ENCODE measurements around the gene RPS6KA4.
A peak's percentile ranks its signal among the peaks of the same experiment; 100 is the strongest.

Gene RPS6KA4

GRCh38 chr11:64385945-64386704 is 27.2 kb downstream of the RPS6KA4 start:
- no peak for TF ChIP-seq POLR2A (IDR thresholded peaks at IDR 0.05; ENCODE audit: low read length)
- DNase-seq = no peak

- TF ChIP-seq POLR2A (IDR thresholded peaks at IDR 0.05; ENCODE audit: low read length) (no peak), GATA1 (IDR thresholded peaks at IDR 0.05; ENCODE audit: low read depth, low read length) (no peak)
- DNase-seq = no peak
Observed at GRCh38 chr11:64387916-64388315, 29.0 kb downstream of the RPS6KA4 start.

GRCh38 chr11:64388894-64389293 is 29.9 kb downstream of the RPS6KA4 start:
- no peak for TF ChIP-seq POLR2A (IDR thresholded peaks at IDR 0.05; ENCODE audit: low read length)
- no peak for TF ChIP-seq GATA1 (IDR thresholded peaks at IDR 0.05; ENCODE audit: low read depth, low read length)
- DNase-seq = no peak

GRCh38 chr11:64389851-64390250 is 30.9 kb downstream of the RPS6KA4 start:
- TF ChIP-seq GATA1 (IDR thresholded peaks at IDR 0.05; ENCODE audit: low read depth, low read length) (no peak), POLR2A (IDR thresholded peaks at IDR 0.05; ENCODE audit: low read length) (no peak)
- no peak for DNase-seq

DNA sequence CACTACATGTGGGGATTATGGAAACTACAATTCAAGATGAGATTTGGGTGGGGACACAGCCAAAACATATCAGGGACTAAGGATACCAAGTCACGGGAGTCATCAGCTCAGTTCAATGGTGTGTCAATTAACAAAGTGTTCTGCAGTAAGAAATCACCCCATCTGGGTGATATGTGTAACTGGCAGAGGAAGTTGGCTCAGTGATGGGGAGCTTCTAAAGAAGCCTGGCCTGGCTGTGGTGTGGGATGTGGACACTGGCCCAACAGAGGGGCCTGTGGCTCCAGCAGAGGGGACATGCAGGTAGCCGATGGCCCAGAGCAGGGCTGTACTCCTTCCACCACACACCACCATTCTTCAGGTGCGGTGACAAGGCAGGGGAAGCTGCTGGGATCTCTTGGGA is 31.6 kb downstream of the RPS6KA4 start:
- DNase-seq = no peak

DNA sequence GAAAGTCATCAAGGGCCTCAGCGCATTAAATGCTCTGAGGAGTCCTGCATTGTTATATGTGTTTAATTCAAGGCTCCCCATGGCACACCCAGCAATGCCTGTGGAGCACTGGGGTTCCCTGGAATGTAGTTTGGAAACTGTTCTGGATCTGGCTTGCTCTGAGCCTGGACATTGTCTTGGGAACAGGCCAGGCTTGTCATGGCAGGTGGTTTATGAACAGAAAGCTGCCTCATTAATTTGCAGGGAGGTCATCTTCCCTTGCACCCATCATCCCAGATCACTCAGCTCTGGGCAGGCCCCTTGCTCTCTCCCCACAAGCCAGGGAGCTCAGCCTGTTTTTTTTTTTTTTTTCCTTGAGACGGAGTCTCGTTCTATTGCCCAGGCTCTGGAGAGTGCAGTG is 32.9 kb downstream of the RPS6KA4 start:
- TF ChIP-seq POLR2A (IDR thresholded peaks at IDR 0.05; ENCODE audit: low read length) (no peak), GATA1 (IDR thresholded peaks at IDR 0.05; ENCODE audit: low read depth, low read length) (no peak)
- no peak for DNase-seq

More for the DNA sequence above, 31.6 kb downstream of the RPS6KA4 start:
- no peak for TF ChIP-seq GATA1 (IDR thresholded peaks at IDR 0.05; ENCODE audit: low read depth, low read length)
- no peak for TF ChIP-seq POLR2A (IDR thresholded peaks at IDR 0.05; ENCODE audit: low read length)

- no peak for DNase-seq
- no peak for TF ChIP-seq POLR2A (IDR thresholded peaks at IDR 0.05; ENCODE audit: low read length)
- TF ChIP-seq GATA1 (IDR thresholded peaks at IDR 0.05; ENCODE audit: low read depth, low read length) = no peak
Observed at GRCh38 chr11:64395545-64396078, 36.6 kb downstream of the RPS6KA4 start.

- no peak for DNase-seq
- TF ChIP-seq GATA1 (IDR thresholded peaks at IDR 0.05; ENCODE audit: low read depth, low read length) (no peak), POLR2A (IDR thresholded peaks at IDR 0.05; ENCODE audit: low read length) (no peak)
Observed at GRCh38 chr11:64396079-64396591, 37.2 kb downstream of the RPS6KA4 start.

- TF ChIP-seq GATA1 (IDR thresholded peaks at IDR 0.05; ENCODE audit: low read depth, low read length) = no peak
- no peak for TF ChIP-seq POLR2A (IDR thresholded peaks at IDR 0.05; ENCODE audit: low read length)
- peak; percentile 55 to 76 for DNase-seq
Observed at GRCh38 chr11:64400102-64400501, 41.1 kb downstream of the RPS6KA4 start.

GRCh38 chr11:64400667-64401066 is 41.7 kb downstream of the RPS6KA4 start:
- TF ChIP-seq GATA1 (IDR thresholded peaks at IDR 0.05; ENCODE audit: low read depth, low read length) (no peak), POLR2A (IDR thresholded peaks at IDR 0.05; ENCODE audit: low read length) (no peak)
- no peak for DNase-seq

- no peak for TF ChIP-seq POLR2A (IDR thresholded peaks at IDR 0.05; ENCODE audit: low read length)
- no peak for TF ChIP-seq GATA1 (IDR thresholded peaks at IDR 0.05; ENCODE audit: low read depth, low read length)
- no peak for DNase-seq
Observed at GRCh38 chr11:64401775-64402174, 42.8 kb downstream of the RPS6KA4 start.

GRCh38 chr11:64403106-64403505 is 44.1 kb downstream of the RPS6KA4 start:
- TF ChIP-seq GATA1 (IDR thresholded peaks at IDR 0.05; ENCODE audit: low read depth, low read length) = no peak
- no peak for TF ChIP-seq POLR2A (IDR thresholded peaks at IDR 0.05; ENCODE audit: low read length)
- no peak for DNase-seq

- TF ChIP-seq GATA1 (IDR thresholded peaks at IDR 0.05; ENCODE audit: low read depth, low read length) (no peak), POLR2A (IDR thresholded peaks at IDR 0.05; ENCODE audit: low read length) (no peak)
- DNase-seq = no peak
Observed at GRCh38 chr11:64406221-64406946, 47.4 kb downstream of the RPS6KA4 start.

- DNase-seq = no peak
- no peak for TF ChIP-seq POLR2A (IDR thresholded peaks at IDR 0.05; ENCODE audit: low read length)
- no peak for TF ChIP-seq GATA1 (IDR thresholded peaks at IDR 0.05; ENCODE audit: low read depth, low read length)
Observed at GRCh38 chr11:64407221-64407620, 48.3 kb downstream of the RPS6KA4 start.

All from erythroblast (primary cell).